Endothelial cell of umbilical vein (primary cell): ENCODE measurements around the gene L3MBTL4. TPM values are rescaled to one million over a fixed set of nuclear protein-coding genes. Genes with fewer than 3 reads are reported as not detected.

Experiments used
- BruUV-seq: library from RNA; stranded (reverse); fragments of 400-500 nt; replicated peaks from 2 replicates; lab custom pipeline; 2021; lab: Mats Ljungman, UMichigan
- CTCF ChIA-PET: fragments of 300-600, 350-600 bp; sonication (Branson Sonifier 250); formaldehyde crosslinking; loops from one replicate; lab custom pipeline; 2021; ENCODE audit warnings: antibody characterized with exemption, inconsistent platforms; lab: Charles Lee
- POLR2A ChIA-PET: fragments of 300-600, 350-600 bp; sonication (Branson Sonifier 250); formaldehyde crosslinking; loops from one replicate; lab custom pipeline; 2021; ENCODE audit warnings: antibody characterized with exemption, inconsistent platforms; lab: Charles Lee
- DNase-seq: peaks from one replicate; pipeline ENCODE4 v3.0.0-alpha.2; 2011; ENCODE audit warnings: low read depth, low spot score
- FAIRE-seq: peaks from 2 replicates; lab custom pipeline; 2011; peaks lifted over from hg19 to GRCh38; lab: Jason Lieb, UNC
- H2AFZ ChIP-seq: 2 replicates; pipeline ENCODE4 v1.6.0; 2012; ENCODE audit warnings: low read depth, low read length, control low read depth, inconsistent platforms
- H3K27ac ChIP-seq: 2 replicates; pipeline ENCODE4 v1.5.1; 2011; ENCODE audit warnings: low read depth, mild to moderate bottlenecking, control low read depth, low read length, moderate library complexity; ENCODE audit not compliant: insufficient read depth
- H3K27me3 ChIP-seq, 2 experiments: 2 replicates each; pipeline versions ENCODE4 v1.6.0 to v1.6.1; 2011; ENCODE audit warnings: low read length in 2 of 2, mixed read lengths in 1 of 2; ENCODE audit not compliant: control insufficient read depth in 2 of 2, insufficient read depth in 2 of 2
- H3K36me3 ChIP-seq, 2 experiments: 2 replicates in 1 of 2; 3 replicates in 1 of 2; pipeline ENCODE4 v1.5.1; 2011; ENCODE audit warnings: low read length in 2 of 2, mild to moderate bottlenecking in 1 of 2, moderate library complexity in 1 of 2; ENCODE audit not compliant: control insufficient read depth in 2 of 2, insufficient read depth in 2 of 2; ENCODE audit errors: extremely low read depth in 1 of 2
- H3K4me1 ChIP-seq: 3 replicates; pipeline ENCODE4 v1.5.1; 2011; ENCODE audit warnings: mild to moderate bottlenecking, low read length; ENCODE audit not compliant: control insufficient read depth, insufficient read depth; ENCODE audit errors: extremely low read depth
- H3K4me2 ChIP-seq: 2 replicates; pipeline ENCODE4 v1.6.1; 2011; ENCODE audit warnings: low read length, control low read depth, mixed read lengths; ENCODE audit not compliant: insufficient read depth
- H3K4me3 ChIP-seq, 3 experiments: fragments of 200-600 bp in 1 of 3; sonication (generic), shearing (Covaris generic) in 1 of 3; replicated peaks in 1 of 3; 2 replicates each; pipeline ENCODE4 v1.5.1; 2011 to 2016; ENCODE audit warnings: control low read depth in 3 of 3, low read length in 3 of 3, mild to moderate bottlenecking in 2 of 3, inconsistent platforms in 1 of 3, low read depth in 1 of 3, moderate library complexity in 1 of 3; ENCODE audit not compliant: insufficient read depth in 1 of 3
- H3K79me2 ChIP-seq: 2 replicates; pipeline ENCODE4 v1.6.0; 2012; ENCODE audit warnings: low read length, inconsistent platforms; ENCODE audit not compliant: control insufficient read depth, insufficient read depth
- H3K9ac ChIP-seq: replicated peaks from 2 replicates; pipeline ENCODE3; 2011; ENCODE audit warnings: low read length, control low read depth; ENCODE audit not compliant: insufficient read depth; ENCODE audit errors: extremely low read depth
- H3K9me1 ChIP-seq: replicated peaks from 3 replicates; pipeline ENCODE4 v1.6.0; 2011; ENCODE audit warnings: mild to moderate bottlenecking, low read length; ENCODE audit not compliant: control insufficient read depth, insufficient read depth; ENCODE audit errors: extremely low read depth
- H3K9me3 ChIP-seq: replicated peaks from 2 replicates; pipeline ENCODE4 v1.5.1; 2012; ENCODE audit warnings: low read length, inconsistent platforms; ENCODE audit not compliant: control insufficient read depth, insufficient read depth
- H4K20me1 ChIP-seq: replicated peaks from 2 replicates; pipeline ENCODE3; 2011; ENCODE audit warnings: mild to moderate bottlenecking, low read length; ENCODE audit not compliant: control insufficient read depth, insufficient read depth; ENCODE audit errors: extremely low read depth
- EZH2 ChIP-seq: IDR thresholded peaks from 2 replicates; pipeline ENCODE4 v1.6.1; 2012; ENCODE audit warnings: borderline replicate concordance, low read depth, mild to moderate bottlenecking, moderate library complexity, low read length, inconsistent platforms; ENCODE audit not compliant: severe bottlenecking
- FOS ChIP-seq: IDR thresholded peaks from 2 replicates; pipeline ENCODE4 v1.6.1; 2011; ENCODE audit warnings: mild to moderate bottlenecking, low read length, moderate library complexity, borderline replicate concordance; ENCODE audit not compliant: insufficient read depth
- GATA2 ChIP-seq: IDR thresholded peaks from 2 replicates; pipeline ENCODE4 v1.7.0; 2011; ENCODE audit warnings: low read depth, mild to moderate bottlenecking, moderate library complexity, mixed read lengths, low read length; ENCODE audit not compliant: insufficient read length, insufficient read depth
- JUN ChIP-seq: IDR thresholded peaks from 2 replicates; pipeline ENCODE4 v1.6.1; 2011; ENCODE audit warnings: borderline replicate concordance, low read depth; ENCODE audit not compliant: insufficient read length, insufficient read depth
- MYC ChIP-seq: IDR thresholded peaks from one replicate; pipeline ENCODE4 v1.6.1; 2011; ENCODE audit warnings: mild to moderate bottlenecking, low read depth, low read length
- POLR2A ChIP-seq: IDR thresholded peaks from 2 replicates; pipeline ENCODE4 v1.6.1; 2012; ENCODE audit warnings: low read depth, mild to moderate bottlenecking, control low read depth, low read length
- POLR2AphosphoS5 ChIP-seq: IDR thresholded peaks from 2 replicates; pipeline ENCODE4 v1.6.1; 2012; ENCODE audit warnings: low read depth, mild to moderate bottlenecking, control low read depth, low read length, moderate library complexity; ENCODE audit not compliant: insufficient read depth
- dilution Hi-C: fragments of 300-500 bp; cut with MboI; formaldehyde crosslinking; loops from one replicate; pipeline ENCODE4 v1.15.0; 2019; ENCODE audit warnings: low sequenced_read_pairs; ENCODE audit not compliant: extremely low pct_ligation_motif_present
- intact Hi-C: fragments of 100-400 bp; cut with micrococcal nuclease; formaldehyde crosslinking; loops from one replicate; pipeline ENCODE4 v1.10.0; 2022
- polyA plus RNA-seq, 4 experiments: library from polyadenylated mRNA; depleted of rRNA in 3 of 4; stranded (reverse) in 3 of 4; unstranded in 1 of 4; fragments of >200 nt; gene quantifications; 2 replicates each; pipeline versions ENCODE4 v1.2.1 to v1.2.3, GENCODE V29; 2011 to 2012; ENCODE audit warnings: missing spikeins in 1 of 4
- total RNA-seq: library from RNA; stranded (reverse); gene quantifications from 2 replicates; pipeline ENCODE4 v1.2.3, GENCODE V29; 2021
- TF ChIP-seq, protein P1 (sequence below), 2 donors: IDR thresholded peaks; 1 replicate in 1 of 2; 2 replicates in 1 of 2; pipeline ENCODE4 v1.5.1; 2011; ENCODE audit warnings: low read length in 2 of 2, mild to moderate bottlenecking in 2 of 2, moderate library complexity in 2 of 2, control low read depth in 1 of 2, inconsistent platforms in 1 of 2, low read depth in 1 of 2; ENCODE audit not compliant: insufficient read depth in 1 of 2; ENCODE audit errors: extremely low read depth in 1 of 2
- TF ChIP-seq, protein P2 (sequence below): IDR thresholded peaks from 2 replicates; pipeline ENCODE4 v1.6.1; 2011; ENCODE audit not compliant: insufficient read depth, insufficient read length

L3MBTL4 gene
- total and polyA plus RNA-seq, 2 donors (not counting 3 experiments of a cell fraction or from before 2014, with no cell fraction given), result 0.80 TPM; not detected in 1

DNA sequence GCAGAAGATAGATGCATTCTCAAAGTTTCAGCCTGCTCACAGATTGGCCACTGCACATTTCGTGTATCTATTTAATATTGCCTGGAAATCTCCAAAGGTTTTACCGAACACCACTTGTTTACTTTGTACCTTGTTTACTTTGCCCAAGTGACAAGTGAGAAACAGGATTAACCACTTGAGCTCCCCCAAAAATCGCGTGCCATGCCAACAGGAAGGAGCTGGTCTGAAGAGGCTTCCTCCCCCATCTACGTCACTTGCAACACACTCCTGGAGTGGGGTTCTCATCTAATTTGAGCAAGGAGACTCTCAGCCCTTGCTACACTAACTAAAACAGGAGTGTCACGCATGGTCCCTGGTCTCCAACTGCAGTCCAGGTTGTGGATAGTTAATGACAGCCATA is 306.9 kb downstream of the L3MBTL4 start:
- Histone ChIP-seq H4K20me1 (no peaks in the 10 kb centered on the region), H3K4me1 (no peaks in the 10 kb centered on the region), H3K4me2 (no peak overlapping the region), H3K79me2 (no peaks in the 10 kb centered on the region), H3K27me3 (no peaks in the 10 kb centered on the region), H3K27ac (no peak overlapping the region), H3K9me3 (no peaks in the 10 kb centered on the region), H3K36me3 (no peaks in the 10 kb centered on the region), H2AFZ (no peak overlapping the region), H3K9ac (no peak overlapping the region), H3K9me1 (no peaks in the 10 kb centered on the region), H3K4me3 (no peak overlapping the region)
- no peak for TF ChIP-seq JUN
- no peak for TF ChIP-seq FOS
- no peak for TF ChIP-seq GATA2
- TF ChIP-seq, protein P1, sequence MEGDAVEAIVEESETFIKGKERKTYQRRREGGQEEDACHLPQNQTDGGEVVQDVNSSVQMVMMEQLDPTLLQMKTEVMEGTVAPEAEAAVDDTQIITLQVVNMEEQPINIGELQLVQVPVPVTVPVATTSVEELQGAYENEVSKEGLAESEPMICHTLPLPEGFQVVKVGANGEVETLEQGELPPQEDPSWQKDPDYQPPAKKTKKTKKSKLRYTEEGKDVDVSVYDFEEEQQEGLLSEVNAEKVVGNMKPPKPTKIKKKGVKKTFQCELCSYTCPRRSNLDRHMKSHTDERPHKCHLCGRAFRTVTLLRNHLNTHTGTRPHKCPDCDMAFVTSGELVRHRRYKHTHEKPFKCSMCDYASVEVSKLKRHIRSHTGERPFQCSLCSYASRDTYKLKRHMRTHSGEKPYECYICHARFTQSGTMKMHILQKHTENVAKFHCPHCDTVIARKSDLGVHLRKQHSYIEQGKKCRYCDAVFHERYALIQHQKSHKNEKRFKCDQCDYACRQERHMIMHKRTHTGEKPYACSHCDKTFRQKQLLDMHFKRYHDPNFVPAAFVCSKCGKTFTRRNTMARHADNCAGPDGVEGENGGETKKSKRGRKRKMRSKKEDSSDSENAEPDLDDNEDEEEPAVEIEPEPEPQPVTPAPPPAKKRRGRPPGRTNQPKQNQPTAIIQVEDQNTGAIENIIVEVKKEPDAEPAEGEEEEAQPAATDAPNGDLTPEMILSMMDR (IDR thresholded peaks at IDR 0.05; ENCODE audit: extremely low read depth in 1 of 2, insufficient read depth in 1 of 2, low read depth in 1 of 2, low read length in 2 of 2), result no peak
- TF ChIP-seq POLR2AphosphoS5, result no peak
- TF ChIP-seq POLR2A, result no peak
- TF ChIP-seq, protein P2, sequence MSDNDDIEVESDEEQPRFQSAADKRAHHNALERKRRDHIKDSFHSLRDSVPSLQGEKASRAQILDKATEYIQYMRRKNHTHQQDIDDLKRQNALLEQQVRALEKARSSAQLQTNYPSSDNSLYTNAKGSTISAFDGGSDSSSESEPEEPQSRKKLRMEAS, result no peak
- TF ChIP-seq MYC, result no peak
- no peak for TF ChIP-seq EZH2
- ChIA-PET CTCF (no interaction called here), POLR2A (no interaction called here)
- intact Hi-C loops, result no loop called here
- dilution Hi-C loops, result no loop called here
- no TSS peak for BruUV-seq
- no peak for DNase-seq
- no peak for FAIRE-seq
